NCI-H128 (cell line): ENCODE data around the gene ADAM8.
"Not testable (repeated sequence)": the region's sequence is repeated elsewhere in the genome, so short reads cannot be mapped to it uniquely, and the experiment has no call there.

Experiments used
- DNase-seq: peaks from one replicate; lab custom pipeline; 2025; ENCODE audit not compliant: unreplicated experiment; lab: John Stamatoyannopoulos, UW

ADAM8 gene

DNA sequence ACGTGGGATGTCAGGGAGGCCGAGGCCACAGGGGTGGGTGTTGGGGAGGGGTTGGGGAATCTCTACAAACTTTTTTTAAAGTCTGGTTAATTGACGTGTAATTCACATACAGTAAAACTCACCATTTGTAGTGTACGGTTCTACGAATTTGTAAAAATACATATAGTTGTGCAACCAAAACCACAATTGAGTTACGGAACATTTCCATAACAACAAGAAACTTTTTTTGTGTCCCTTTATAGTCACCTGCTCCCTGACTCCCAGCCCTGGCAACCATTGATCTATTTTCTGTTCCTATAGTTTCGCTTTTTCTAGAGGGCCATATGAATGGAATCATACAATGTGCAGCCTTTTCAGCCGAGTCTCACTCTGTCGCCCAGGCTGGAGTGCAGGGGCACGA lies 41.9 kb downstream of the ADAM8 start:
- not testable (repeated sequence) for DNase-seq

DNA sequence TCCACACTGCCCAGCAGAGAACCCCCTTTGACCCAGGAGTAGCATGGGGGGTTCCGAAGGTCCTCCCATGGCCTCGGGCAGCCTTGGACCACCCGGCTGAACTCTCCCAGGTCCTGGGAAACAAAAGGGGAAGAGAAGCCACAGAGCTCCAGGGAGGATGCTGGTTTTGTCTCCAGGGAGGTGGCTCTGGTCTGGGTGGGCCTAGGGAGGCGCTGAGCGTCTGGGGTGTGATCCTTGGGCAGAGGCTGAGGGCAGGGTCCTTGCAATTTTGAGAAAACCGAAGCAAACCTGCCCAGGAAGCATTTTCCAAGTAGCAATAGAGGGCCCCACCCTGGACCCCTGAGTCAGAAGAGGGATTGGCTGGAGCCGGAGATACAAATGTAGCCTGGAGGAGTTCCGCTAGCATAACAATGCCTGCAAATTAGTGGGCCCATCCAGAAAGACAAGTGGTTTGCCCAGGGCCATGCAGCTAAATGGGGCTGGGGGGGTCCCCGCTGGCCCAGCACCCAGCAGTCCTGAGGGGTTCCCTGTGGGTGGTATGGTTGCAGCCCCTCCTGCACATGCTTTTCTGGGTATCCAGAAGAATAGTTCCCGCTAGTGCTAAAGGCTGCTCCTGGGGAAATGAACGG lies 44.6 kb downstream of the ADAM8 start:
- DNase-seq: no peak

DNA sequence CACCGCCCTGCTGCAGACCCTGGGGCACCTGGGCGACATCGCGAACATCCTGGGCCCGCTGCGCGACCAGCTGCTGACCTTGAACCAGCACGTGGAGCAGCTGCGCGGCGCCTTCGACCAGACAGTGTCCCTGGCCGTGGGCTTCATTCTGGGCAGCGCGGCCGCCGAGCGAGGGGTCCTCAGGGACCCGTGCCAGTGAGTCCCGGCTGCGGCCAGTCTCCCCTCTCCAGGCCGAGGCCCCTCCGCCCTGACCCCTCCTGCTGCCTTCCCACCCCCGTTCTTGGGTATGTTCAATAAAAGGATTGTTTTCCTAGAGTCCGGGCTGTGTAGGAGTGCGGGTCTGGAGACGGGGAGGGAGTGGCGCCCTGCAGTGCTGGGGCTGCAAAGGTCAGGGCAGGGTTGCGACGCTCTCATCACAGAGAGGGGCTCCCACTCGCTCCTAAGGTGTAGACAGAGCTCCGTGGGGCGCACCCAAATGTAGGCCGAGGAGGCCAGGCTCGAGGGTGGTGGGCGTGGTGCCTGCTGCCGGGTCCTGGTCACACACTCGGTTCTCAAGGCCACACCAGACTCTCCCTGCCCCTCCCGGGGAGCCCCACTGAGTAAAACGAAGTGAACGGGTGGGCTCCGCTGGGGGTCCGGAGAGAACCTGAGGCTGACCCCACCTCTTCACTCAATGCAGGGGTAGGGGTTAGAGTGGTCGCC lies 45.3 kb downstream of the ADAM8 start:
- DNase-seq: no peak

DNA sequence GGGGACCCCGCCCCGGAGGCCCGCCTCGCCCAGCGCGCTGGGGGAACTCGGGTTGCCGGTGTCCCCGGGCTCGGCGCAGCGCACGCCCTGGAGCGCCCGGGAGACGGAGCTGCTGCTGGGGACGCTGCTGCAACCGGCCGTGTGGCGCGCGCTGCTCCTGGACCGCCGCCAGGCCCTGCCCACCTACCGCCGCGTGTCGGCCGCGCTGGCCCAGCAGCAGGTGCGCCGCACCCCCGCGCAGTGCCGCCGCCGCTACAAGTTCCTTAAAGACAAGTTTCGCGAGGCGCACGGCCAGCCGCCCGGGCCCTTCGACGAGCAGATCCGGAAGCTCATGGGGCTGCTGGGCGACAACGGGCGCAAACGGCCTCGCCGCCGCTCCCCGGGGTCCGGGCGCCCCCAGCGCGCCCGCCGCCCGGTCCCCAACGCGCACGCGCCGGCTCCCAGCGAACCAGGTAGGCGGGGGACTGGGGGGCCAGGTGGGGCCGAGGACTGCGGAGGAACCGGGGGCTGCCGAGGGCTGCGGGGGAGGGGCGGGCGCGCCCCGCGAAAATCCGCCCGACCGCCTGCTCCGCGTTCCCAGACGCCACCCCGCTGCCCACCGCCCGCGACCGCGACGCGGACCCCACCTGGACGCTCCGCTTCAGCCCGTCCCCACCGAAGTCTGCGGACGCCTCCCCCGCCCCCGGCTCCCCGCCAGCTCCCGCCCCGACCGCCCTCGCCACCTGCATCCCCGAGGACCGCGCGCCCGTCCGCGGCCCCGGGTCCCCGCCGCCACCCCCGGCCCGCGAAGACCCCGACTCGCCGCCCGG lies 46.1 kb downstream of the ADAM8 start:
- no peak for DNase-seq

DNA sequence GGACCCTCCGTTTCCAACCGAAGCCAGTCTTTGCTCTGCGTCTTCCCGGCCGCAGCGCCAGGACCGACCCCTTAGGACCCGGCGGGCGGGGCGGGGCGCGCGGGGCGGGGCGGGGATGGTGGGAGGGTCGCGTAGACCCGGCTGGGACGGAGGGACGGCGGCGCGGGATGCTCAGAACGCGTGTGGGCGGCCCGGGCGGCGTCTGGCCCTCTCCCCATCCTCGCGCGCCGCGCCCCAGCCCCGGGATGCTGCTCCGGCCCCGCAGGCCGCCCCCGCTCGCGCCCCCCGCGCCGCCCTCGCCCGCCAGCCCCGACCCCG lies 46.7 kb downstream of the ADAM8 start, which contains the start of gene UTF1:
UTF1 (plus strand) TSS at position 174 of the 318 bp plus-strand sequence; CDS start at position 246, 72 bp downstream.
- DNase-seq: no peak

DNA sequence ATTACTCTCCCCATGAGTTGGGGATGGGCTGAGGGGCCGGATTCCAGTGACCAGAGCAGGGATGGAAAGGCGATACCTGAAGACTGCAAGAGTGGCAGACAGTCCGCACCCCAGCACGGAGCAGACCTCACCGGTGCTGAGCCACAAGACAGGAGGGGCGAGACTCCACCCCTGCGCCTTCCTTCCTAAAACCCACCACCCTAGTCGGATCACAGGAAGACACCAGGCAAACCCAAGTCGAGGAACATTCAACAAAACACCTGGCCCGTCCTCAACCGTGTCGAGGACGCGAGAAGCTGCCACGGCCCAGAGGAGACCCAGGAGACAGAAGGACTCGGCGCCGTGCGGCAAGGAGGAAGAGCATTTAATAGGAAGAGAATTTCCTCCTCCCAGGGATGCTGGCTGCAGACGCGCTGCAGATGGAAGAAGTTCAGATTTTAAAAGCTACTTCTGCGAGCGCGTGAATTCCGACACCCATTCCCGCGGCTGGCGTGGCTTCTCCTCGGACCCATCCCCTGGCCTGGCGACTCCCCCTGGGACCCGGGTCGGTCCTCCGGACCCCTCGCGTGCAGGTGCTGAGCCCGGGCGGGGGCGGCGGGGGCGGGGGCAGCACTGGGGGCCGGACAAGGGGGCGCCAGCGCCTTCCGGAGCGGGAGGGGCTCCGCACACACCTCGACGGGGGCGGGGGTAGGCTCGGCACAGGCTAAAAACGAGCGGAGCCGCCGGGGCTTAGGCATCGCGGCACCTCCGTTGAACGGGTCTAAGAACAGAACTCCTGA lies 47.2 kb downstream of the ADAM8 start:
- DNase-seq: no peak

DNA sequence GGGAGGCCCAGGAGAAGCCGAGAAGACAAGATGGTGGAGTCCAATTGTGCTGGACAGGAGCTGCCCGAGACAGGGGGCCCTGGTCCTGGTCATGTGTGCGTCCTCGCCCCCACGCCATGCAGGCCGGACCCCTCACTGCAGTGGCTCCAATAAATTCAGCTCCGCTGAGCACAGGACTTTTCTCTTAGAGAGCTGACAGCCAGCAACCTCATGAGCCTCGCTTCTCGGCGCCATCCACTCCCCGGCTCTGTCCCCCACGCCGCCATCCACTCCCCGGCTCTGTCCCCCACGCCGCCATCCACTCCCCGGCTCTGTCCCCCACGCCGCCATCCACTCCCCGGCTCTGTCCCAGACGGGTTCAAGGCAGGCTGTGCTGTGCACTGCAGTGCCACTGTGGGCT lies 49.4 kb downstream of the ADAM8 start:
- no peak for DNase-seq

DNA sequence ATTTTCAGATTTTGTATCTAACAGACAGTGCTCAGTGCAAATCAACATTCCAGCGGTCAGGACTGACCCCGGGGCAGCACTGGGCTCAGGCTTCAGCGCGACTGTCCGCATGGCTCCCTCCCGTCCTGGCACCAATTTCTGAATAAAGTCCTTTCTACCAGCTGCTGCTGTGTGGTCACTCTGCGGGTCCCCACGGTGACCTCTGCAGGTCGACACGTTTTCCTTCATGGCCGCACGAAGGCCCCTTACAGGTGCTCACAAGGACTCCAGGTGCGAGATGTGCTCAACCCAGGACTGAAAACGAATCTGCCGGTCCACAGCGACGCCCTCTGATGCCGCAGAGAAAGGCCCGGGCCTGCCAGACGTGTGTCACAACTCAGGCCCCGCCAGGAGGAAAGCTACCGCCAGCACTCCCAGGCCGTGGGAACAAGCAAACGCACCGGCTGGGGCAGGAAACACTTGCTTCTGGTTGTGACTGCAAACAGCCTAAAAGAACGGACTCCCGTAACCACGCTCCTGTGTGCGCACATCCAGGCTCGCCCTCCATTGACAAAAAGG lies 50.3 kb downstream of the ADAM8 start:
- DNase-seq: no peak

DNA sequence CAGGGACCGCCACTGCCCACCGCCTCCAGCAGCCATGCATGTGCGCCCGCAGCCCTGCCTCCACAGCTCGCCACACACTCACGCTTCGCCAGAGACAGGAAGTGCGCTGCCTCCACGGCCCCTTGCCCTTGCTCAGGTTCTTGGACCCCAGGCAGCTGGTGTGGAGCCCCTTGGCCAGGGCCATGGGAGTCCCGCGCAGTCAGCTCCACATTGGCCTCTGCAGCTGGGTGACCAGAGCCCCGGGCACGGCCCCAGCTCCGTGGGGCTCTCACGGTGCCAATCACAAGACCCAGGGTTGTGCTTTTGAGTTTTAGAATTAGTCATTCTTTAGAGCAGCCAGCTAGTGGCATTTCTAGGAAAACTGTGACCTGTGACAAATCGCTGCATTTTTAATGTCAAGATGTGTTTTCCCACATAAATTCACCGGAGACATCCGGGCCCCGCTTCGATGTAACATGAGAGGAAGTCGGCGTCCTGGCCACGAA lies 50.9 kb downstream of the ADAM8 start:
- DNase-seq: no peak

DNA sequence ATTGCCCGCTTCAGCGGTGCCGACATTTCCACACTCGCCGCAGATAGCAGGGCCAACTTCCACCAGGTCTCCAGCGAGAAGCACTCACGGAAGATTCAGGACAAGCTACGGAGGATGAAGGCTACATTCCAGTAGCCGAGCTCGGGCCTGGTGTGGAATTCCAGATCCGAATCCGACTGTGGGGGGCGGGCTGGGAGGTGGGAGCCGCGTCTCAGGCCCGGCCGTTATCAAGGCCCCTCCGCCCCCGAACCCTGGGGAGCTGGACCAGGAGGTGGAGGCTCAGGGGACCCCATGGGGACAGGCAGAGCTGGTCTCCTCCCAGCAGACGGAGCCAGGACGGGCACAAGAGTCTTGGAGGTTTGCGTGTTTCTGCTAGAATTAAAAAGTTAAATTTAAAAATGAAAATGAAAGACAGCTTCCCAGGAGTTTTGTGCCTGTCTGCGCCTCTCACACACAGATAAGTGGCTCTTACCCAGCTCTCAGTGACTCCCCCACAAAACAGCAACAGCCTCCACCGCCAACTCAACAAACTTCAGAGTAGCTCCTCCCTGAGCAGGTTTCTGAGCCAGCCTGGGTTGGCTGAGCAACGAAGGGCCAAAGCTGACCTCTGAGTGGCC lies 51.8 kb downstream of the ADAM8 start:
- no peak for DNase-seq

DNA sequence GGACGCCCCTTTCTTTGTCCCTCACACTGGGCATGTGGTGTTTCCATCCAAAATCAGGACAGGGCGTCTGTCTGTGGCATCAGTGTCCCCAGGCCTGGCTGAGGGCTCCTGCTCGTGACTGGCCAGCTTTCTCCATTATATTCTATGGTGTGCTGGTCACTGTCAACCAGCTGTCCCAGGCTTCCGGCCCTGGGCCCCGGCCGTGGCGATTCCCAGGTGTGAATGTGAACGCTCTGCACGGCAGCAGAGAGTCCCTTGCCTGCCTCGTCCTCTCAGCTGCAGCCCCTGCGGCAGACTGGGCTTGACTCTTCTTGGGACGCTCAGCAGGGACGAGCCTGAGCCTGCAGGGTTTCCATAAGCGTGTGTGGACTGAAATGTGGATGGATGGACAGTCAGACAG lies 52.6 kb downstream of the ADAM8 start:
- DNase-seq: no peak

DNA sequence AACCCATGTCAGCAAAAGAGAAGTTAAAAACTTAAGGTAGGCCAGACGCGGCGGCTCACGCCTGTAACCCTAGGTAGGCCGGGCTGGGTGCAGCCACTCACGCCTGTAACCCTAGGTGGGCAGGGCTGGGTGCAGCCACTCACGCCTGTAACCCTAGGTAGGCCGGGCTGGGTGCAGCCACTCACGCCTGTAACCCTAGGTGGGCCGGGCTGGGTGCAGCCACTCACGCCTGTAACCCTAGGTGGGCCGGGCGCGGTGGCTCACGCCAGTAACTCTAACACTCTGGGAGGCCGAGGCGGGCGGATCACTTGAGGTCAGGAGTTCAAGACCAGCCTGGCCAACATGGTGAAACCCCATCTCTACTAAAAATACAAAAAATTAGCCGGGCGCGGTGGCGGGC lies 54.9 kb downstream of the ADAM8 start:
- not testable (repeated sequence) for DNase-seq

DNA sequence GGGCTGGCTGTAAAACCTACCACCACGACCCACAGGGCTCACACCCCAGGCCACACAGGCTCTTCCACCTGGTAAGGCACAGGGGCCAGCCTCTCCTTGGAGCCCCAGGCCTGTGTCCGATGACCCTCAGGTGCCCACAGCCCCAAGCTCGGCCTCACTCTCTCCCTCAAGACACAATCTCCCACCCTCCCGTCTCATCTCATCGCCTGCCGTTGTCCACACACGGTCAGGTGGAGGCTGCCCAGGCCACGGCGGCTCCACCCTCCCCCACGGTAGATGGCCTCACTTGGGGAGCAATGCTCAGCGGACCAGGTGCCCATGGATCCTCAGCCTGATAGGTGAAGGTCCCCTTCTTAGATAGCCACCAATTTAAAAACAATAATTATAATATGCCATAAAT lies 55.3 kb downstream of the ADAM8 start:
- no peak for DNase-seq

DNA sequence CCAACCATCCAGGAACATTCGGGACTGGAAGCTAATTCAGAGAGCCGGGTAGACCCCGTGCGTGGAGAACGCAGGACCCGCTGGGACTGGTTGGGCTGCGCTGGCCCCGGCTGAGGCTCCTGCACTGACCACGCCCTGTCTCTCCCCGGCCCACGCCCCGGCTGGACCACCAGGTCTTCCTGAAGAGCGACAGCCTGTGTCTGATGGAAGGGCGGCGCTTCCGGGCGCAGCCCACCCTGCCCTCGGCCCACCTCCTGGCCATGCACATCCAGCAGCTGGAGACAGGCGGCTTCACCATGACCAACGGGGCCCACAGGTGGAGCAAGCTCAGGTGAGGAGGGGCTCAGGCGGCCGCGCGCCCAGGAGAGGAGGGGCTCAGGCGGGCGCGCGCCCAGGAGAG lies 56.9 kb downstream of the ADAM8 start:
- DNase-seq: no peak

DNA sequence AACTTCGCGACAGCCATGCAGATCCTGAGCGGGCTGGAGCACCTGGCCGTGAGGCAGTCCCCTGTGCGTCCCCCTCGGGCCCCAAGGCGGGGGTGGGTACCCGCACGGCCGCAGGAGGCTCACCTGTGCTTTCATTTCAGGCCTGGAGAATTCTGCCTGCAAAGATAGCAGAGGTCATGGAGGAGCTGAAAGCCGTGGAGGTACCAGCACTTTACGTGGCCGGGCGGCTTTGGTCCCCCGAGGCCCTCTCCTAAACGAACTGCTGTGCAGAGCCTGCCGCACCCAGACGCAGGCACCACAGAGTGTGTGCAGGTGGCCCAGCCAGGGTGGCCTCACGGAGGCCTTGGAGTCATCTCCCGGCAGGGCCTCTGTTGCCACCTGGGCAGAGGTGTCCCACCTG lies 57.8 kb downstream of the ADAM8 start:
- no peak for DNase-seq

DNA sequence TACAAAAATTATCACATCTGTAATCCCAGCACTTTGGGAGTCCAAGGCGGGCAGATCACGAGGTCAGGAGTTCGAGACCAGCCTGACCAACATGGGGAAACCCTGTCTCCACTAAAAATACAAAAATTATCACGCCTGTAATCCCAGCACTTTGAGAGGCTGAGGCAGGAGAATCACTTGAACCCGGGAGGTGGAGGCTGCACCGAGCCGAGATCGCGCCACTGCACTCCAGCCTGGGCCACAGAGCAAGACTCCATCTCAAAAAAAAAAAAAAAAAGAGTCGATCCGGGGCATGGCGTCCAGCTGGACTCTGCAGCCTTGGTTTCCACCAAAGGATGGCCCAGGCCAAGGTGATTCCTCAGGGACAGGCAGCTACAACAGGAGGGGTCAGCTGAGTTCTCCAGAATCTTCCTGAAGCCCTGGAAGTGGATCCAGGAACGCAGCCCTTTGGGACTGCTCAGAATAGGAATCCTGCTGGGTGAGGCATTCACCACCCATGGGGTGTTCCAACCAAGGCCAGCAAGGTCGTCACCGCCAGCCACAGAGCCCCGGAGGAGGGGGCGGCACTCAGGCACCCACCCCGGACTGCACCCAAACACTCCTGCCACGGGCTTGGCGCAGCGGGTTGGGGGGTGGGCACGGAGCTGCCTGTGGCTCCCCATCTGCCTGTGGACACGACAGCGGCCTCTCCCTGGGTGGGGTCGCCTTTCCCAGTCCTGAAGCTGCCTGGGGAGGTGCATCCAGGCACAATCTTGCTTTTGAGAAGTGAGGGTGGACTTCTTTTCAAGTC lies 58.7 kb downstream of the ADAM8 start:
- DNase-seq: no peak

DNA sequence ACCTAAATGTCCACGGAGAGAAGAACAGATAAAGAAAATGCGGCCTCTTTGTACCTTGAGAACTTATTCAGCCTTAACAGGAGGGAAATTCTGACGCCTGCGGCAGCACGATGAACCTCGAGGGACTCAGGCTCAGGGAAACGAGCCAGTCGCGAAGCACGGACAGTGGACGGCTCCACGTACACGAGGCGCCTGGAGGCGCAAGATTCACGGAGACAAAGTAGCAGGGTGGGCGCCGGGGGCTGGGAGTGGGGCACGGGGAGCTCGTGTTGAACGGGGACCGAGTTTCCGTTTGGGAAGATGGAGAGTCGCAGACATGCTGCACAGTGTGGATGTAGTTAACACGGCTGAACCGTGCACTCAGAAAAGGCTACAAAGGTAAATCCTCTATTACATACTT lies 59.9 kb downstream of the ADAM8 start:
- DNase-seq: no peak

DNA sequence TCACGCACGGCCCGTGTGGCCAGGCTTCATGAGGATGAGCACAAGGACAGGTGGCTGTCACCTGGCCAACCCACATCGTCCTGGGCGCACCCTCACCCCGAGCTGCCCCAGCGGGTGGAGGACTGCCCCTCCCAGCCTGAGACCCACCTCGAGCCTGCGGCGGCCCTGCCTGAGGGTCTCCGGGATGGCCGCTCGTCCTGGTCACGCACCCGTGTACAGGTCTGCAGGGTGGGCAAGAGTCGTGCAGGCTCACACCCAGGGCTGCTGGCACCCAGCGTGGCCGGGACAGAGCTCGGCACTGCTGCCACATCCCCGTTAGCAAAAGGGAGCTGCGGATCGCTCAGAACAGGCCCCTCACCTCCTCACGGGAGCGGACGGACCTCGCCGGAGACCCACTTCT lies 61.1 kb downstream of the ADAM8 start:
- no peak for DNase-seq

DNA sequence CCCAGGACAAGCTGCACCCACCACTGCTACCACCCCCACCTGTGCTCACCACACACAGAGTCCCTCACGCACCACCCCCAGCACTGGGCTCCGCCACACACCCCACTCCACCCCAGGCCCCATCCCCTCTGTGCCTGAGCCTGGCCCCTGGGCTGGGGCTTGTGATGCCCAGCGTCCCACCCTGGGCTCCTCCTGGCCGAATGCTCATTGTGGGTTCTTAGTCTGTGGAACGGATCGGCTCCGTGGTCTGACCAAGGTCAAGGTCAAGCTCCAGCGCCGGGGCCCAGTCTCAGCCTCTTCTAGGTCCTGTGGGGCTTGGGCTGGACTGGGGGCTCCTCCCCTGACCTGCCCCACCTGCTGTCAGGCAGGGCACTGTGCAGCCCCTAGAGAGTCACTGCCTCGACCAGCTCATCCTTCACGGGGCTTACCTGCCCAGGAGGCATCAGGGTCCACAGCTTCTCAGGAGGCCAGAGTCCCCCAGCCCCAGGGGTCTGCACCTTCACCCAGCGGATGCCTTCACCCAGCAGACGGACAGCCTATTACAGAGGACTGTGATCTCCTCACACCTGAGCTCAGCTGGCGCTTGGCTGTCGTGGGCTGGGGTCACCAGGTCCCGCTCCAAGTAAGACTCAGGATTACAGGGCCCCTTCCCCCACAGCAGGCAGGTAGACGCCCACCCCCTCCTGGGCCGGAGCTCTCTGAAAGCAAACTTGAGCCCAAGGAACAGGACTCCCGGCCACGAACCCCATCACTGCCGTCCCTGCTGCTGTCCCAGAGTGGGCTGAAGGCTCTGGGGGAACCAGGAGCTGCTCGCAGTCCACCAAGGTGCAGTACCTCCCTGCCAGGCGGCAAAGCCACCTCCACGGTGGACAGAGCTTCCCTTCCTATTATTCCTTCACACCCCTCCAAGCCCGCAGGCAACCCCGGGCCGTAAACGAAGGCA lies 61.9 kb downstream of the ADAM8 start:
- no peak for DNase-seq
